ENCODE measurements around the gene RRAGD. TPM values are rescaled to one million over a fixed set of nuclear protein-coding genes. Genes with fewer than 3 reads are reported as not detected.

Gene RRAGD
- total RNA-seq, 1 donor from 2014 or later: 6.4 TPM

GRCh38 chr6:89432875-89433251 lies 20.8 kb upstream of the RRAGD start, which contains the start of gene ANKRD6:
Gene ANKRD6, plus strand, starts transcription at chr6:89433152. Its CDS starts 133,825 bp downstream, at chr6:89566977.
- Histone ChIP-seq H3K4me3 (peak within 1 kb of the TSS; percentile 83 to 85), H3K4me1 (peaks cover 19% of the 10 kb centered on the region), H3K27ac (peak within 1 kb of the TSS; percentile 77), H3K36me3 (no peaks in the 10 kb centered on the region), H3K27me3 (no peaks in the 10 kb centered on the region), H3K9me3 (no peaks in the 10 kb centered on the region)
- DNase-seq (ENCODE audit: extremely low spot score in 2 of 2): no peak
- TF ChIP-seq POLR2A (IDR thresholded peaks at IDR 0.05) (peak in 1 of 2 donors; percentile 14), CTCF (IDR thresholded peaks at IDR 0.05) (peak; percentile 68 to 87 (median 82)), POLR2AphosphoS5 (IDR thresholded peaks at IDR 0.05; ENCODE audit: insufficient read depth in 1 of 2, low read depth in 1 of 2) (no peak)
- intact Hi-C loops (cut with DNase I): loop anchor here (2.0 kb wide), 1 partner anchor 176 kb away; no protein-coding TSS in a partner anchor

GRCh38 chr6:89430201-89430962 lies 18.3 kb upstream of the RRAGD start:
- H3K27ac ChIP-seq: no peak overlapping the region
- TF ChIP-seq CTCF (IDR thresholded peaks at IDR 0.05): no peak
- no peak for TF ChIP-seq POLR2A (IDR thresholded peaks at IDR 0.05)
- no peak for TF ChIP-seq POLR2AphosphoS5 (IDR thresholded peaks at IDR 0.05; ENCODE audit: insufficient read depth in 1 of 2, low read depth in 1 of 2)
- peaks cover 19% of the 10 kb centered on the region for H3K4me1 ChIP-seq
- no peaks in the 10 kb centered on the region for H3K27me3 ChIP-seq
- no peaks in the 10 kb centered on the region for H3K36me3 ChIP-seq
- no peaks in the 10 kb centered on the region for H3K9me3 ChIP-seq
- no peak overlapping the region for H3K4me3 ChIP-seq
- intact Hi-C loops (cut with DNase I): no loop called here
- DNase-seq (ENCODE audit: extremely low spot score in 2 of 2): no peak

- intact Hi-C loops (cut with DNase I): no loop called here
- Histone ChIP-seq H3K27ac (no peak overlapping the region), H3K4me3 (no peak overlapping the region), H3K9me3 (no peaks in the 10 kb centered on the region), H3K27me3 (no peaks in the 10 kb centered on the region), H3K4me1 (peaks cover 14% of the 10 kb centered on the region), H3K36me3 (no peaks in the 10 kb centered on the region)
- no peak for TF ChIP-seq CTCF (IDR thresholded peaks at IDR 0.05)
- TF ChIP-seq POLR2AphosphoS5 (IDR thresholded peaks at IDR 0.05; ENCODE audit: insufficient read depth in 1 of 2, low read depth in 1 of 2): no peak
- TF ChIP-seq POLR2A (IDR thresholded peaks at IDR 0.05): no peak
- no peak for DNase-seq (ENCODE audit: extremely low spot score in 2 of 2)
These were observed 4.7 kb upstream of the RRAGD start for GRCh38 chr6:89416796-89417195.

- Histone ChIP-seq H3K27me3 (no peaks in the 10 kb centered on the region), H3K27ac (no peak overlapping the region), H3K9me3 (no peaks in the 10 kb centered on the region), H3K36me3 (no peaks in the 10 kb centered on the region), H3K4me3 (no peak overlapping the region), H3K4me1 (peaks cover 20% of the 10 kb centered on the region)
- TF ChIP-seq POLR2A (IDR thresholded peaks at IDR 0.05): no peak
- TF ChIP-seq CTCF (IDR thresholded peaks at IDR 0.05): no peak
- no peak for TF ChIP-seq POLR2AphosphoS5 (IDR thresholded peaks at IDR 0.05; ENCODE audit: insufficient read depth in 1 of 2, low read depth in 1 of 2)
- intact Hi-C loops (cut with DNase I): no loop called here
- no peak for DNase-seq (ENCODE audit: extremely low spot score in 2 of 2)
These were observed 3.1 kb upstream of the RRAGD start for GRCh38 chr6:89415185-89415584.

- Histone ChIP-seq H3K4me1 (peaks cover 20% of the 10 kb centered on the region), H3K9me3 (no peaks in the 10 kb centered on the region), H3K36me3 (no peaks in the 10 kb centered on the region), H3K4me3 (no peak overlapping the region), H3K27ac (no peak overlapping the region), H3K27me3 (no peaks in the 10 kb centered on the region)
- DNase-seq (ENCODE audit: extremely low spot score in 2 of 2): no peak
- TF ChIP-seq CTCF (IDR thresholded peaks at IDR 0.05): no peak
- no peak for TF ChIP-seq POLR2A (IDR thresholded peaks at IDR 0.05)
- TF ChIP-seq POLR2AphosphoS5 (IDR thresholded peaks at IDR 0.05; ENCODE audit: insufficient read depth in 1 of 2, low read depth in 1 of 2): no peak
- intact Hi-C loops (cut with DNase I): no loop called here
These were observed 2.1 kb upstream of the RRAGD start for GRCh38 chr6:89414215-89414614.

Data from vagina (tissue), 2 donors.